RWPE2 (cell line): ENCODE results near the gene CST5.

Source experiments
- ATAC-seq: fragments of 200-7000 bp; cut with Tn5 transposase; 3 replicates; pipeline ENCODE4 v1.9.1; 2021; ENCODE audit warnings: low read depth
- DNase-seq: peaks from one replicate; pipeline ENCODE4 v3.0.0-alpha.2; 2020; ENCODE audit warnings: low spot score
- H3K27ac ChIP-seq: fragments of 450-650 bp; 2 replicates; pipeline ENCODE4 v1.5.1; 2017; ENCODE audit warnings: mild to moderate bottlenecking; ENCODE audit not compliant: poor library complexity, severe bottlenecking
- H3K27me3 ChIP-seq: fragments of 250-450 bp; sonication (Bioruptor Pico); 2 replicates; pipeline ENCODE4 v1.5.1; 2021; ENCODE audit warnings: mild to moderate bottlenecking, moderate library complexity; ENCODE audit not compliant: insufficient read depth, poor library complexity, severe bottlenecking
- H3K36me3 ChIP-seq: fragments of 250-450 bp; sonication (Bioruptor Pico); 2 replicates; pipeline ENCODE4 v1.5.1; 2020; ENCODE audit warnings: low read depth, mild to moderate bottlenecking, moderate library complexity
- H3K4me1 ChIP-seq: fragments of 250-450 bp; sonication (Bioruptor Pico); 2 replicates; pipeline ENCODE4 v1.5.1; 2021; ENCODE audit warnings: mild to moderate bottlenecking, moderate library complexity; ENCODE audit not compliant: insufficient read depth, poor library complexity, severe bottlenecking
- H3K4me3 ChIP-seq: fragments of 250-450 bp; sonication (Bioruptor Pico); 2 replicates; pipeline ENCODE4 v1.5.1; 2021; ENCODE audit warnings: mild to moderate bottlenecking, moderate library complexity; ENCODE audit not compliant: severe bottlenecking
- H3K9me3 ChIP-seq: fragments of 250-450 bp; sonication (Bioruptor Pico); 2 replicates; pipeline ENCODE4 v1.5.1; 2021; ENCODE audit warnings: mild to moderate bottlenecking, moderate library complexity; ENCODE audit not compliant: severe bottlenecking
- CTCF ChIP-seq: fragments of 450-650 bp; IDR thresholded peaks from one replicate; pipeline ENCODE4 v1.5.1; 2017; ENCODE audit warnings: mild to moderate bottlenecking, moderate library complexity; ENCODE audit not compliant: poor library complexity, severe bottlenecking

CST5 gene

DNA sequence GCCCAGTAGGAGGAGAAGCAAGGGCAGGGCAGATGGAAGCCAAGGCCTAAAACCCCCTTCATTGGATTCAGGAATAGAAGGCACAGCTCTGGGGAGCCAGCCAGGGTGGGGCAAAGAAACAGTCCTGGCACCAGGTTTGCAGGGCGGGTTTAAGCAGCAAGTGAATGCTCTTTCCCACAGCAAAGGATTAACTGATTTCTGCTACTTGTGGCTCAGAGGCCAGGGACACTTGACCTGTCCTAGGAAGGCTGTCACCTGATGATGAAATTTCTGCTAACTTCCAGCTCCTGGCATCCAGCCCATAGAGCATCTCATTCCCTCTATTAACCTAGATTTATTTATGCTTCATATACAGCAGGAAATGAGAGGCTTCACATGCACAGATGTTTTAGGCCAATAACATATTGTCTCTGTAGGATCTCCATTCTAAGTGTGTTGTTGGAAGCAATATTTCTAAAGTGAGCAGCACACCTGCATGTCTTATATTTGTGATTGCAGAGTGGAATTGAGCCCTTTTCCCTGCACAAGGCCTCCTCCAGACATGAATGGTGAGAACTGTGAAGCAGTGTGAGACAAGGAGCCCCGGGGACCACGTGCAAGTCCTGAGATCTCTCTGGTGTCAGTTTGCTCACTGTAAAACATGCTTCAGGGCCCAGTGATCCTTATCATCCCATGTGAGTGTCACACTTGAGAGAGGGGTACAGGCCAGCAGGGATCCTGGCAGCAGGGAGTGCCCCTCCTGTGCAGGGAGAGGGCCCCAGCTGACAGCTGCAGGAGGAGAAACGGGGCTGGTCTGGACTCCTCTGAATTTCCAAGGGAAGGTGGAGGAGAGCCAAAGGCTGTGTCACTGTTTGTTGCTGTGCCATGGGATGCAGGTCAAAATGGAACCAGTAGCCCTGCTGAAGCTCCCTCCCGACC, 41.1 kb upstream of the CST5 start:
- no peaks in the 10 kb centered on the region for H3K4me1 ChIP-seq
- H3K4me3 ChIP-seq, result no peak overlapping the region
- DNase-seq (no peak), ATAC-seq (no peak; the same call in 2 of the 3 replicates)
- H3K27ac ChIP-seq, result no peak overlapping the region
- H3K9me3 ChIP-seq, result no peaks in the 10 kb centered on the region
- TF ChIP-seq CTCF, result no peak
- no peaks in the 10 kb centered on the region for H3K36me3 ChIP-seq
- H3K27me3 ChIP-seq, result no peaks in the 10 kb centered on the region

GRCh38 chr20:23918896-23919295, 39.3 kb upstream of the CST5 start:
- Histone ChIP-seq H3K36me3 (no peaks in the 10 kb centered on the region), H3K4me3 (no peak overlapping the region), H3K4me1 (no peaks in the 10 kb centered on the region), H3K27ac (no peak overlapping the region), H3K9me3 (no peaks in the 10 kb centered on the region), H3K27me3 (peaks cover 3% of the 10 kb centered on the region)
- DNase-seq (no peak), ATAC-seq (no peak)
- TF ChIP-seq CTCF, result no peak

- Histone ChIP-seq H3K4me3 (no peak overlapping the region), H3K4me1 (no peaks in the 10 kb centered on the region), H3K27ac (no peak overlapping the region), H3K27me3 (peaks cover 6% of the 10 kb centered on the region), H3K36me3 (no peaks in the 10 kb centered on the region), H3K9me3 (no peaks in the 10 kb centered on the region)
- ATAC-seq, result no peak
- TF ChIP-seq CTCF, result no peak
- DNase-seq, result no peak
Measured at GRCh38 chr20:23918101-23918862, 38.7 kb upstream of the CST5 start.

DNA sequence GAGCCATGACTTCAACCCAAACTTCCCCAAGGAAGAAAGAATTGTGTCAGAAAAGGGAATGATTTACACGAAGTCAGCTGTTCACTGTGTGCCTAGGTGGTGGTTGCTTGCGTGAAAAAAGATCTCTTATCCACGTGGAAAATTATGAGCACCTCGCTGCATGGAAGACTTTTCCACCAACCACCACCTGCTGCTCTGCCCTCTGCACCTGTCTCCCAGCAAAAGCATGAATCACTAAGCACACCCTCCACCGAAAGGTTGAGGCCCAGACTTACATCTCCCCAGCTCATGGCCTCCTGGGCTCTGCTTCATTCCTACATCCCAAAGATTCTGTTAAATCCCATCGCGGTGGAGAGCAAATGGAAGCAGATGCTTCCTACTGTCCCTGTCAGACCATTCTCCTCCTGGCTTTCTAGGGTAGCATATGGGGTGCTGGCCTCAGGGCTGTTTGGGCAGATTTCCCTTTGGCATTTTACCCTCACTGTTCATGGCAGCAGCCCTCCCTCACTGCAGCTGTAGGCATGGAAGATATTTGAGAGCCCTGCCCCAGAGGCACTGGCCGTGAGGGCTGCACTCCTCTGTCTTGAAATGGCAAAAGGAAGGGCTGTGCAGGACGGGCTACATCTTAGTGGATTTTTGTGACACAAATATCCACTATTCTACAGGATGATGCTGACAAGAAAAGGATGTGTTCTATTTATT, 37.6 kb upstream of the CST5 start:
- H3K27me3 ChIP-seq, result peaks cover 6% of the 10 kb centered on the region
- H3K9me3 ChIP-seq, result no peaks in the 10 kb centered on the region
- H3K27ac ChIP-seq, result no peak overlapping the region
- no peak overlapping the region for H3K4me3 ChIP-seq
- TF ChIP-seq CTCF, result no peak
- ATAC-seq (no peak), DNase-seq (no peak)
- no peaks in the 10 kb centered on the region for H3K4me1 ChIP-seq
- H3K36me3 ChIP-seq, result no peaks in the 10 kb centered on the region
